ENCODE measurements around the gene CHGA. TPM values are rescaled to one million over a fixed set of nuclear protein-coding genes. Genes with fewer than 3 reads are reported as not detected.

The CHGA gene
- total RNA-seq, 6 experiments from 2014 or later: not detected

- Mint-ChIP-seq H3K4me1 (ENCODE audit: low read depth) (peaks cover 3% of the 10 kb centered on the region), H3K36me3 (ENCODE audit: low read depth) (peaks cover 43% of the 10 kb centered on the region), H3K9me3 (peaks cover 33% of the 10 kb centered on the region), H3K27ac (no peak overlapping the region), H3K4me3 (no peak overlapping the region), H3K27me3 (ENCODE audit: insufficient read depth) (no peaks in the 10 kb centered on the region)
- TF ChIP-seq CTCF (IDR thresholded peaks at IDR 0.05): no peak
- no peak for DNase-seq
These were observed 57.9 kb downstream of the CHGA start for GRCh38 chr14:92980866-92981265.

GRCh38 chr14:92981726-92982125 is 58.8 kb downstream of the CHGA start:
- Mint-ChIP-seq H3K36me3 (ENCODE audit: low read depth) (peaks cover 35% of the 10 kb centered on the region), H3K9me3 (peaks cover 24% of the 10 kb centered on the region), H3K27ac (no peak overlapping the region), H3K4me1 (ENCODE audit: low read depth) (peaks cover 12% of the 10 kb centered on the region), H3K27me3 (ENCODE audit: insufficient read depth) (no peaks in the 10 kb centered on the region), H3K4me3 (no peak overlapping the region)
- DNase-seq: no peak
- TF ChIP-seq CTCF (IDR thresholded peaks at IDR 0.05): no peak

GRCh38 chr14:92982956-92983355 is 60.0 kb downstream of the CHGA start:
- no peak for DNase-seq
- peaks cover 22% of the 10 kb centered on the region for H3K36me3 Mint-ChIP-seq (ENCODE audit: low read depth)
- H3K27me3 Mint-ChIP-seq (ENCODE audit: insufficient read depth): no peaks in the 10 kb centered on the region; the same call in 1 of the 2 replicates
- H3K9me3 Mint-ChIP-seq: peaks cover 17% of the 10 kb centered on the region
- H3K4me3 Mint-ChIP-seq: no peak overlapping the region
- H3K27ac Mint-ChIP-seq: no peak overlapping the region
- H3K4me1 Mint-ChIP-seq (ENCODE audit: low read depth): peaks cover 12% of the 10 kb centered on the region
- TF ChIP-seq CTCF (IDR thresholded peaks at IDR 0.05): no peak

GRCh38 chr14:92984082-92984788 is 61.3 kb downstream of the CHGA start:
- no peak for DNase-seq
- Mint-ChIP-seq H3K9me3 (peaks cover 6% of the 10 kb centered on the region), H3K27ac (no peak overlapping the region), H3K36me3 (ENCODE audit: low read depth) (peaks cover 15% of the 10 kb centered on the region), H3K4me3 (no peak overlapping the region), H3K4me1 (ENCODE audit: low read depth) (peaks cover 12% of the 10 kb centered on the region), H3K27me3 (ENCODE audit: insufficient read depth) (no peaks in the 10 kb centered on the region; the same call in 1 of the 2 replicates)
- TF ChIP-seq CTCF (IDR thresholded peaks at IDR 0.05): no peak

Other genes with a start within 250 kb of the CHGA start
- 10 to 100 TPM; 37.0 to 57.3 (median 43.3) TPM for gene LGMN, start 174.5 kb upstream of the CHGA start, total RNA-seq (2021; fragmentation: NEBNext Ultra II Directional; extraction: Animal tissue kit (Norgen Biotek cat#: 25700))
- 10 to 100 TPM; 41.1 to 50.7 (median 48.3) TPM for gene GOLGA5, start 128.8 kb upstream of the CHGA start, total RNA-seq (2021; fragmentation: NEBNext Ultra II Directional; extraction: Animal tissue kit (Norgen Biotek cat#: 25700))
- 10 to 100 TPM; 27.3 to 38.1 (median 32.4) TPM for gene ITPK1, start 192.8 kb downstream of the CHGA start, total RNA-seq (2021; fragmentation: NEBNext Ultra II Directional; extraction: Animal tissue kit (Norgen Biotek cat#: 25700))